Activated CD4-positive, alpha-beta T cell treated with anti-CD3 and anti-CD28 coated beads for 48 hours (primary cell): ENCODE measurements around the gene IL3.

Experiments
- DNase-seq: peaks from one replicate; pipeline ENCODE4 v3.0.0-alpha.2; 2020

The IL3 gene

DNA sequence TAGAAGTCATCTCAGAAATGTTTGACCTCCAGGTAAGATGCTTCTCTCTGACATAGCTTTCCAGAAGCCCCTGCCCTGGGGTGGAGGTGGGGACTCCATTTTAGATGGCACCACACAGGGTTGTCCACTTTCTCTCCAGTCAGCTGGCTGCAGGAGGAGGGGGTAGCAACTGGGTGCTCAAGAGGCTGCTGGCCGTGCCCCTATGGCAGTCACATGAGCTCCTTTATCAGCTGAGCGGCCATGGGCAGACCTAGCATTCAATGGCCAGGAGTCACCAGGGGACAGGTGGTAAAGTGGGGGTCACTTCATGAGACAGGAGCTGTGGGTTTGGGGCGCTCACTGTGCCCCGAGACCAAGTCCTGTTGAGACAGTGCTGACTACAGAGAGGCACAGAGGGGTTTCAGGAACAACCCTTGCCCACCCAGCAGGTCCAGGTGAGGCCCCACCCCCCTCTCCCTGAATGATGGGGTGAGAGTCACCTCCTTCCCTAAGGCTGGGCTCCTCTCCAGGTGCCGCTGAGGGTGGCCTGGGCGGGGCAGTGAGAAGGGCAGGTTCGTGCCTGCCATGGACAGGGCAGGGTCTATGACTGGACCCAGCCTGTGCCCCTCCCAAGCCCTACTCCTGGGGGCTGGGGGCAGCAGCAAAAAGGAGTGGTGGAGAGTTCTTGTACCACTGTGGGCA, 13.8 kb downstream of the IL3 start:
- DNase-seq: no peak

DNA sequence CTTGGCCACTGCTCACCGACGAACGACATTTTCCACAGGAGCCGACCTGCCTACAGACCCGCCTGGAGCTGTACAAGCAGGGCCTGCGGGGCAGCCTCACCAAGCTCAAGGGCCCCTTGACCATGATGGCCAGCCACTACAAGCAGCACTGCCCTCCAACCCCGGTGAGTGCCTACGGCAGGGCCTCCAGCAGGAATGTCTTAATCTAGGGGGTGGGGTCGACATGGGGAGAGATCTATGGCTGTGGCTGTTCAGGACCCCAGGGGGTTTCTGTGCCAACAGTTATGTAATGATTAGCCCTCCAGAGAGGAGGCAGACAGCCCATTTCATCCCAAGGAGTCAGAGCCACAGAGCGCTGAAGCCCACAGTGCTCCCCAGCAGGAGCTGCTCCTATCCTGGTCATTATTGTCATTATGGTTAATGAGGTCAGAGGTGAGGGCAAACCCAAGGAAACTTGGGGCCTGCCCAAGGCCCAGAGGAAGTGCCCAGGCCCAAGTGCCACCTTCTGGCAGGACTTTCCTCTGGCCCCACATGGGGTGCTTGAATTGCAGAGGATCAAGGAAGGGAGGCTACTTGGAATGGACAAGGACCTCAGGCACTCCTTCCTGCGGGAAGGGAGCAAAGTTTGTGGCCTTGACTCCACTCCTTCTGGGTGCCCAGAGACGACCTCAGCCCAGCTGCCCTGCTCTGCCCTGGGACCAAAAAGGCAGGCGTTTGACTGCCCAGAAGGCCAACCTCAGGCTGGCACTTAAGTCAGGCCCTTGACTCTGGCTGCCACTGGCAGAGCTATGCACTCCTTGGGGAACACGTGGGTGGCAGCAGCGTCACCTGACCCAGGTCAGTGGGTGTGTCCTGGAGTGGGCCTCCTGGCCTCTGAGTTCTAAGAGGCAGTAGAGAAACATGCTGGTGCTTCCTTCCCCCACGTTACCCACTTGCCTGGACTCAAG, 14.6 kb downstream of the IL3 start:
- peak; percentile 67 for DNase-seq

DNA sequence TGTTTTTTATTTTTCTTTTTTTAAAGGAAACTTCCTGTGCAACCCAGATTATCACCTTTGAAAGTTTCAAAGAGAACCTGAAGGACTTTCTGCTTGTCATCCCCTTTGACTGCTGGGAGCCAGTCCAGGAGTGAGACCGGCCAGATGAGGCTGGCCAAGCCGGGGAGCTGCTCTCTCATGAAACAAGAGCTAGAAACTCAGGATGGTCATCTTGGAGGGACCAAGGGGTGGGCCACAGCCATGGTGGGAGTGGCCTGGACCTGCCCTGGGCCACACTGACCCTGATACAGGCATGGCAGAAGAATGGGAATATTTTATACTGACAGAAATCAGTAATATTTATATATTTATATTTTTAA, 15.2 kb downstream of the IL3 start:
- no peak for DNase-seq

DNA sequence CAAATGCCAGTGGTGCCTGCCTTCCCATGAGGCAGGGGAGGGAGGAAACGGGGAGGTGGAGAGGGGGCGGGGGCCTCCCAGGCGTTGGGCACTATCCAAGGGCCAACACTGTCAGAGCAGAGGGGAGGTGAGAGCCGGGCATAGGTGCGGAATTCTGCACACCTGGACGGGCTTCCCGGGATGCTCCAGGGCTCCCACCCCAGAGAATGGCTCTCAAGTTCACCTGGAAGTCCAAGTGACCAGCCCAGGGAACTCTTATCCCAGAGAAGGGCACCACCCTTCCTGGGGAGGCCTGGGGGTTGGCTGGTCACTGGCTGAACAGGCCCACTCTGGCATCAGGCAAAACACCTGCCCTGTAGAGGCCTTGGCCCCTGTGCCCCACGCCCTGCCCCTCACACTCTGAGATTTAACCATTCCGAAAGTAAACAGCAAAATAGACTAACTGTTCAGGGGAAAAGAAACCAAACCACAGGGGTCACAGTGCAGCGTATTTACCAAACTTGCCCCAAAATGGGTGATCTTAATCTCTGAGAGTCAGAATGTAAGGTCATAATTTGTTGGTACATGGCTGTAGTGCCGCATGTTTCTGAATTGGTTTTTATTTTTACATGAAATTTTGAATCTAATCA, 15.9 kb downstream of the IL3 start:
- no peak for DNase-seq

DNA sequence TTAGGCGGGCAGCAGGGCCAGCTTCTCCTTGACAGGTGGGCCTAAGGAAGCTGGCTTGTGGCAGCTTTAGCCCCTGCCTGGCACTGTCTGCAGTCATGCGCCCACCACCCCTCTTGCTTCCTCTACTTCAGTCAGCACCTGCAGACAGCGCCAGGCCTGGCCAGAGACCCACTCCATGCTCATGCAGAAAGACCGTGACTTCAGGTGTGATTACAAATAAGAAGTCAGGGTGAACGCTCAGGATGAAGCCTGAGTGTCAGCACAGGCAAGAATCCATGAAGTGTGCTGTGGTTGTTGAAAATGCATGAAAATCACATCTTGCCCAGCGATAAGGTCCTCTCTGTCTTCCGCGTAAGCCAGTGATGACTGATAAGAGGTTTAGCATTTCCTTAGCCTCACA, 16.5 kb downstream of the IL3 start:
- DNase-seq: no peak

DNA sequence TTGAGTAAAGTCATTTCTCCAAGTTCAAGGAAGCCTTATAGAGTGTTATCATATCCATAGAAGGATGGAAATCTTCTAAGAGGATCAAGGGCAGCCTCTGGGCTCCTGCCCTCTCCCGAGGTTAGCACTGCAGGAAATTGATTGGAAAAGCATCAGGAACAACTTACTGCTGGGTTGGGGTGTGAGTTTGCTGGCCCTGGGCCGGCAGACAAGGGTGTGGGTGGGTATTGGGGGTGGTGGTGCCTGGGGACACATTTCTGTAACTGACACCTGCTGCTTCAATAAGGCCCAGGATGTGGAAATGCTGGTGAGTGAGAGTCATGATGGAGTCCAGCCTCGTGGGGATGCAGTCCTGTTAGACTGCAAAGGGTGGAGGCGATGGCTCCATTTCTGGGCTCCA, 18.6 kb downstream of the IL3 start:
- no peak for DNase-seq

DNA sequence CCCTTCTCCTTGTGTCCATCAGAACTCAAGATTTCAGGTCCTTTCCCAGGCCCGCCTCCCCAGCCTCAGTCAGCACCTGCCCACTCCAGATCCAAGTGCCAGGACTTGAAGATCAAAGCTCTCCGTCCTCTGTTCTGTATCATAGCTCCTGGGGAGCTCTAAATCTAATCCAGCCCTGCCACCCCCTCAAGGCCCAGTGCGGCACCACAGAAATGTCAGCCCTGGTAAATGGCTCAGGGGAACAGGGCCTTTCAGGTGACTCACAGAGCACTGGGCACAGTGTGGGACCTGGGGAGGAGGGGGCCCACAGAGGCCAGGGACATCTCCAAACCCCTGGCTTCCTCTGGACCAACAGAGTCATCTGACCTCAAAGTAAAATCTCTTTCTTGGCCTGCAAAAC, 19.2 kb downstream of the IL3 start:
- no peak for DNase-seq

DNA sequence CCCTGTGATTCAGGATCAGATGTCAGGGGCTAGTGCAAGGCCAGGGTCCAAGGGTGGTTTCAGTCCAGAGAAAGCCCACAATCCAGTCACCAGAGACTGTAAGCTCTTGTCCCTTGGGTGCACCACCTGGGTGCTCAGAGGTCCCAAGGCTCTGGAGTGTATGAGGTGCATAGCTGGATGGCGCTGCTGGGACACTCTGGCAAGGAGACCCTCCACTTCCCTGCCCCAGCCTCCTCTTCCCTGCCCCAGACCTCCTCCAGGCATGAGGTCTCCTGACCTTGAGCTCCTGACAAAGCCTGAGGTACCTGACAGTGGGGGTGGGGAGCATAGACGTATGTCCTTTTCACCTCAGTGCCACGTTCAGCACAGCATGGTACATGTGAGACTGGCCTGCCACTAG, 20.1 kb downstream of the IL3 start:
- DNase-seq: no peak

DNA sequence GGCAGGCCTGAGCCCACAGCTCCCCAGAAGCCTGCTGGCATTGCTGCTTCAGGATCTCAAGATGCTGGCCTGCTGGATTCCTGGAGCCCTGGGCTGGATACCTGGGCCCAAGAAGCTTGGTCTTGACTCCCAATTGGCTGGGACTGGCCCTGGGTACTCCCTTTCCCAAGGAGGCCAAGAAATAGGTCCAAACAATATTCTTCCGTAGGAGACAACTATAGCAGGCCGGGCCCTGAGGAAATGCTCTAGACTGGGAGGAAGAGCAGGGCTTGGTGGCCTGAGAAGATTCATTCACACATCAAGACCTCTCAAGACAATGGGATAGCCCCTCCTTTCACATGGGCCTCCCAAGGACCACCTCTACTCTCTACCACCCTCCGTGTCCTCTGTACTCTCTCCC, 21.0 kb downstream of the IL3 start:
- no peak for DNase-seq

DNA sequence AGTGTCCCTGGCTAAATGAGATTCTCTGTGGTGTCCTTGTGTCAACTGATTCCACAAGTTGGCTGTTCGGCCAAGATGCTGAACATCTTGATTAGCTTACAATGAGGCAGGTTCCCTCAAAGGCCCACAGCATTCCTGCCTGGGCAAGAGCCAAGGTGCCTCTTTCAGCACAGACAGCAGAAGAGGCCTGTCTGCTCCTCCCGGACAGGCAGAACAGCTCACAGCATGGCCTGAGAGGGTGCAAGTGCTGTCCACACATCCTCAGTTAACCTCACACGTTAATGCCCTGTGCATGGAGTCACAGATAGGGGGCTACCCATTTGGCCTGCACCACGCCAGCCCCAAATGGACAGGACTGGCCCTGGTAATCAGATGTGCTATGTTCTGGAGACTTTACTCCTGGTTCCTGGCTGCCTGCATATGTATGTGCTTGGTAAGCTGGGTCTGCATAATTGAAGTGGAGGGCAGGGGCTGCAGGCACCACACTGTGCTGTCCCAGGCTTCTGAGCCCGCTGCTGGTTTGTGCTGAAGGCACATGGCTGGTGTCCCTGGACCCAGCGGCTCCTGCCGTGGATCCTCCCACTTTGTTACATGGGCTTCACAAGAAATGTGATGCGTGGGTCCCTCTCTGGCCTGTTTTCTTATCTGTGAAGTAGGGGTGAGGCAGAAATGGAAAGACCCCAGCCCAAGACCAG, 22.0 kb downstream of the IL3 start:
- DNase-seq: no peak

DNA sequence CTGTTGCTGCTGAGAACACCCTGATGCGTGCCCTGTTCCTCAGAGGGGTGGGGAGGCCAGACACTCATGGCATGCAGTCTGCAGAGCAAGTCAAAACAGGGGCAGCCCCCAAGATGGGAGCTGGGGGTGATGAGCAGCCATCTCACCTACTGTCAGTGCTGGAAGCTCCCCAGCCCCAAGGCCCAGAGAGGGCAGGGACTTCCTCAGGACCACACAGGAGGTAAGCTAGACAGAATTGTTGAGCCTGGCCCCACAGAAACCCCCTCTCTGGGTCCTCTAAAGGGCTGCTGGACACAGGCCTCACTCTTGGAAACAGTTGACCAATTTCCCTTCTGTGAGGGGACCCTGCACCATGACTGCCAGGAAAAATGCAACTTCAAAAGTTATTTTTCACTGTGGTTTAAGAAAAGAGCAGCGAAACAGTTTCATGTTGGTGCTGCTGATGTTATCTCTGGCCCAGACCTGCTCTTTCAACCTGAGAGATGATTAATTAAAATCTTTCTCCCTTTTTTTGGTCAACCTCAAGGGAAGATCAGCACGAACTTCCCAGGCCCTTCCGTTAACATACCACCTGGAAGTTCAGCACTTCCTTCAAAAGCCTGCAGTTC, 22.7 kb downstream of the IL3 start:
- DNase-seq: peak; percentile 77

DNA sequence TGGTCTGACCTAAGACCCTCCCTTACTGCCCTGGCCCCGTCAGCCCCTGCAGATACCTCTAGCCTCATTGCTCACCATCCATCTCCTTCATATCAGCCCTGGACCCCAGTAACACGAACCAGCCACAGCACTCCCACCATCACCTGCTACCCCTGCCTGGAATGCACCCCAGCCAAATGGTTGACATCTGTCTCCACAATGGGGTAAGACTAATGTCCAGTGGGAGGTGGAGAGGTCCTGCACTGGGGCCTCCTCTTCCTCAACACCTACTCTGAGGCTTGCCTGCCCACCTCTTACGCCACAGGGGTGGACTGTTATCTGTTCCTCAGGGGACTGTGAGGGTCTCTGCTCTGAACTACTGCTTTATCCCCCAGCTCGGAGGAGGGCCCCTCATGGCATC, 25.2 kb downstream of the IL3 start:
- no peak for DNase-seq

DNA sequence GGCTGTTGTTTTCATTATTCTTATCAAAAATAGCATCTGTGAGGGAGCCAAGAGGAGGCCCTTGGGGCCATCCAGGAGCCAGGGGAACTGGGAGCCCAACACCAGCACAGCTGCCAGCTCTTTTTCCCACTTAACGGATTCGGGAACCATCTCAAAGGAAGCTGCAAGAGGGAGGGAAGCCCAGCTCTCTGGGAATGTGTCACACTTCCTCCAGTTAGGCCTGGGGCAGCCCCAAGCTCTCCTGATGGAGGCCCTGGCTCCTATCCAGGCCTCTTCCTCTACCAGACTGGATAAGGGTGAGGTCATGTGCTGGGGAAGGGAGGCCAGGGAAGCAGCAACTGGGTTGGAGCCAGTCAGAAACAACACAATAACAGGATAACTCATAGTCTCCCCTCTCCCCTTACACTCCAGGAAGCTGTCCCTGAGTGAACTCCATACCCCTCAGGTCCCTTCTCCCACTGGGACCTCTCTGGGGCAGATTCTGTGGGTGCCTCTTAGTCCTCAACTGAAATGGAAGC, 25.9 kb downstream of the IL3 start:
- DNase-seq: no peak

DNA sequence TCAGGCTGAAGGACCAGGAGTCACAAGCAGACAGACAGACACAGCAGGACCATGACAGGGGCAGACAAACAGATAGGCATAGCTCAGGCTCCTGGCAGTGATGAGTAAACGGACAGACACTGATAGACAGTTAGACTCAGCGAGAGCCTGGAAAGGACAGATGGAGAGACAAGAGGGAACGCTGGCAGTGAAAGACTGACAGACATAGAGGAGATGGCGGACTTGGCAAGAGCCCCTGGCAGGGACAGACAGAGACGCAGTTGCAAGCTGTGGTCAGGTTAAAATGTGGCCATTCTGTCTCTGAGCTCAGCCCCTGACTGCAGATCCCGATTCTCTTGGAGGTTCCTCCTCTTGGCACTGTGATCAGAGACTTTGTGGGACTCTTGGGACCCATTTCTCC, 26.7 kb downstream of the IL3 start:
- no peak for DNase-seq

DNA sequence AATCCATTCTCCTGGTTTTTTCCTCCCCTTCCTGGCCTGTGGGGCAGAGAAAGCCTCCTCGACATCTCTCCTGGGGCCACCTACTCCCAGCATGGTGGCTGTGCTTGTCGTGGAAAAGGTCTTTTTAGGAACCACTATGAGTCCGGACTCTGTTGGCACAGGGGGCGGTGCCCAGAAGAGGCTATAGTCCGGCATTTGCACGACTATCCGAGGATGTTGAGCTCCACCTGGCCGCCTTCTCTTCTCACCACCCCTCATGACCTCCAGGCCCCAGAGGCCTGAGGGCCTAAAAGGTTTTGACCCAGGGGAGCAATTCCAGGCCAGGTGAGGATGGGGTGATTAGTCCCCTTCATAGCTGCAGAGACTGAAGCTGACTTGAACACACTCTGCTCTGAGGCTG, 27.2 kb downstream of the IL3 start:
- DNase-seq: no peak

DNA sequence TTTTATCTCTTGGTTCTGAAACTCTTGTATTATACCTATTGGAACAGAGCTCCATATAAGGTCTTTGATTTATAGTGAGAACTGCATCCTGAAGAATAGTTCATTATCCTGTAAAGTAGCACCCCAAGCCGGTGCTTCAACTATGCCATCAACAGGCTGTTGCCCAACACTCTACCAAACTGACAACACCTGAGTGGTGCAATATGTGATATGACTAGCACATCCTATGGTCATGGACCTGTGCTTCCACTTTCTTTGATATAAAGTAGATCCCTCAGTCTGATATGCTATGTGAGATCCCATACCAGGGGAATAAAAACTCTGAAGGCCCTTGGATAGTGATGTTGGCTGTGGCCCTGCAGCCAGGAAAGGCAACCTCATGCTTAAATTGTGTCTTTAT, 28.9 kb downstream of the IL3 start:
- no peak for DNase-seq

DNA sequence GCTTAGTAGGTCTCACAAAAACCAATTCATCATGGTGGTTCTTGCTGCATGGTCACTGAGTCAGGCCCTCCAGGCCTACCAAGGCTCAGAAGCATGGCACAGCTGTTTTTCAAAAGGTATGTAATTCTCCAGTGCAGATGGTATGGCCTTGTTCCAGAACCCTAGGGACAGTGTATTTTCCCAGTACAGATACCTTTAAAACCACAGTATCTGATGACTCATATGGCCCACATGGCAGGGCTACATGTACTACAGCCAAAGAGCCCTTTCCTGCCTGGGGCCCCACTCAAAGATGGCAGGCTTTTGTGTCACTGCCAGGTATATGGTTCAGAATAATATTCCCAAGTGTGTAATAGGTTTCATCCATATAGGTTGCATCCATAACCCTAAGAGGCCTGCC, 29.7 kb downstream of the IL3 start:
- DNase-seq: no peak

DNA sequence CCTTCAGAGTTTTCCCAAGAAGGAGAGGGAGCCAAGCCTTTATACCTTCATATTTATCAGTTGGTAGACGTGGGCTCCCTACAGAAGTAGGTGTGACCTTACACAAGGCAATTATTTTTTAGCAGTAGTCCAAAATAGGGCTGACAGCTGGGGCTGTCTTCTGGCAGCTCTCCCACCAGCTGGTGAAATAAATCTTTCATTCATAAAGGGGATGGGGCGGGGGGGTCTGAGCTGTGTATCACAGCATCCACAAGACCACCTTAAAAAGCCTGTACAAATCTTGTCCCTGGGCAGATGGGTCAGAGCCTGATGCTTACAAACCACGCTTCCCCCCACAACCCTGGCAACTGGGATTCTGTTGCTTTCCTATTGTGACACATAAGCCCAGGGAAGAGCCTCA, 32.8 kb downstream of the IL3 start:
- no peak for DNase-seq

DNA sequence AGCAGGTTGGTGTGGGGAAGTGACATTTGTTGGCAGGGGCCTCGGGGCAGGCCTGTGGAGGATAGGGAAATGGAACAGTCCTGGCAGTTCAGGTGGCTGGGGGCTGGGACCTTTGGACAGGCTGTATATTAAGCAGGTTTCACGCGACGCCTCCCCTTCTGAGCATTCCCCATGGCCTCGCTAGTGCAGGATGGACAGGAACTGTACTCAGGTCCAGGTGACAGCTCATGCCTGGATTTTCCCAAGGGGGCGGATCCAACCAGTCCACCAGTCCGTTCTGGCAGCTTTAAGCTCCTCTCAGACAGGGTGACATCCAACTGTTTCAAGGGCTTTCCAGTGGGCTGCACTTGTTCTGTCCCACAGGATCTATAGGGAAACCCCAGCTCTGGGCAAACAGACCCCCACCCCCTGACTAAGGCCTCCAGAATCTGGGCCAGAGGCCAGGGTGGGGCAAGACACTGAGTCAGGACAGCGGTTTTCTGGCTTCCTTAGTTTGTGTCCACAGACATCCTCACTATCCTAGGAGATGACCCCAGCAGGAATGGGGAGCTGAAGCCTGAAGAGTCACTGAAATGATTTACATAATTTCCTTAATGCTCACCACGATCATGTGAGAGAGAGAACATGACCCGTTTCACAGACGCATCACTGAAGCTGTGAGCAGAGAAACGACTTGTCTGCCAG, 34.1 kb downstream of the IL3 start:
- no peak for DNase-seq

DNA sequence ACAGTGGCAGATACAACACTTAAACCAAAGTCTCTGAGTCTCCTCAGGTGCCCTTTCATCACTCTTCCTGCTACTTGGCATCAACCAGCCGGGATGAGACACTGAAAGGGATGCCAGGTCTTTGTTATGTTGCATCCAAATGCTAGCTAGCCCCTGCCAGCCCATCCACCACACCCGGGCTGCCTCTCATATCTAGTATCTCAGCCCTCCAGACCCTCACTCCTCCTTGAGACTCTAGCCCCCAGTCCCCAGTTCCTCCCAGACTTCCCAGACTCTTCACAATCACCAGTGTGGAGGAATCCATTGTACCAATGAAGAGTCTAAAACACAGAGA, 34.6 kb downstream of the IL3 start:
- DNase-seq: no peak

DNA sequence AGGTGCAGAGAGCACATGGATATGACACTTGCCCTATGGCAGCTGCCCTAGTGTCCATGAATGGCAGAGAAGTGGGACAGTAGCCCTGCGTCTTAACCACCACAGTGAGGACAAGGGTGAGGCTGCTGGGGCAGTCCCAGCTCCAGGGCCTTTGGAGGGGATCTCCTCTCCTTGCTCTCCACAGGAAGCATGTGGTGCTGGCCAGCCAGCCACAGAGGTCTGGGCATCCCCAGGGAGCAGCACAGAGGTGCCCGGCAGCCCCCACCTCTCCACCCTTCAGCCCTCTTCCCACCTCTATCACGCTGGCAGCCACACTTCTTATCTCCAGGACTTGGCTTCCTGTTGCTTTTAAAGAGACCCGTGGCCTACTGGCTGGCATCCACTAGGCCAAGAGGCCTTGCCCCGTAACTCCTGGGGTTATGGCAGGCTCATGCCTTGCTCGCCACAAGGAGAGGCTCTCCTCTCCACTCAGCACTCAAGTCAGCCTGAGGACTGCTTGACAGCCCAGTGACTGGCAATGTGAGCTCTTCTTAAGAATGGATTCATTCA, 35.0 kb downstream of the IL3 start:
- DNase-seq: no peak

DNA sequence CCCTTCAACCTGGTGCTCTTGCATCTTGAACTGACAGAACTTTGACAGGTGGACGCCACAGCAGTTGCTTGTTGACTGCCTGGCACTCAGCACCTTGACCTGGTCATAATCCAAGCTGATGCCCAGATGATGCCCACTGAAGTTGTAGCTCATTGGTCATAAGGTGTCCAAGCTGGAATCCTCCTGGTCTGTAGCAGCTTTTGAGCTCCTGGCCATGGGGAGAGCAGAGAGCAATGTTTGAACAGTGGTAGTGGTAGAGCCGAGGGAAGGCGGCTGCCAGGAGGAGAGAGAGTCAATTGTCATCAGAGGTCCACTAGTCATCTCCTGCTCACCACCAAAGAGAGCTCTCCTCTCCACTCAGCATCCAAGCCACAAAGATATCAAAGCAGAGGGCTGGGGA, 36.4 kb downstream of the IL3 start:
- DNase-seq: no peak
